B cell (primary cell): ENCODE data around the gene PDE11A. TPM values are rescaled to one million over a fixed set of nuclear protein-coding genes. Genes with fewer than 3 reads are reported as not detected.

Source experiments
- ATAC-seq: fragments of 200-7000 bp; cut with Tn5 transposase; one replicate; pipeline ENCODE4 v1.10.0; 2021; ENCODE audit warnings: low read depth, mild to moderate bottlenecking, moderate number of reproducible peaks, moderate library complexity
- CTCF ChIA-PET: fragments of 350-600 bp; sonication (Branson Sonifier 250); formaldehyde crosslinking; loops from one replicate; lab custom pipeline; 2021; ENCODE audit warnings: antibody characterized with exemption, inconsistent platforms; lab: Charles Lee
- POLR2A ChIA-PET: fragments of 350-600 bp; sonication (Branson Sonifier 250); formaldehyde crosslinking; loops from one replicate; lab custom pipeline; 2021; ENCODE audit warnings: antibody characterized with exemption; lab: Charles Lee
- DNase-seq: peaks from one replicate; pipeline ENCODE4 v3.0.0; 2013
- H2AFZ ChIP-seq: 2 replicates; pipeline ENCODE4 v1.6.1; 2012; ENCODE audit warnings: mild to moderate bottlenecking, low read depth, low read length; ENCODE audit not compliant: insufficient read depth, poor library complexity, severe bottlenecking
- H3K27ac ChIP-seq, 2 donors: 1 replicate in 1 of 2; 2 replicates in 1 of 2; pipeline ENCODE4 v1.5.1; 2012 to 2013; ENCODE audit warnings: low read length in 2 of 2, mild to moderate bottlenecking in 2 of 2, moderate library complexity in 1 of 2
- H3K27me3 ChIP-seq, 4 experiments: fragments of 200-600 bp in 1 of 4; sonication (generic) in 1 of 4; replicated peaks in 1 of 4; 1 replicate in 2 of 4; 2 replicates in 2 of 4; pipeline versions ENCODE4 v1.6.1 to v1.7.0; 2013 to 2016; ENCODE audit warnings: low read length in 3 of 4, mild to moderate bottlenecking in 2 of 4, mixed read lengths in 1 of 4, moderate library complexity in 1 of 4; ENCODE audit not compliant: insufficient read depth in 4 of 4, control insufficient read depth in 3 of 4; ENCODE audit errors: control extremely low read depth in 1 of 4
- H3K36me3 ChIP-seq, 2 experiments: replicated peaks in 1 of 2; 1 replicate in 1 of 2; 2 replicates in 1 of 2; pipeline versions ENCODE4 v1.6.1 to v1.7.1; 2013; ENCODE audit warnings: low read length in 1 of 2; ENCODE audit not compliant: insufficient read depth in 2 of 2, control insufficient read depth in 1 of 2; ENCODE audit errors: control extremely low read depth in 1 of 2, extremely low read depth in 1 of 2
- H3K4me1 ChIP-seq, 2 donors: fragments of 200-600 bp in 1 of 2; sonication (generic) in 1 of 2; 1 replicate in 1 of 2; 2 replicates in 1 of 2; pipeline versions ENCODE4 v1.5.1 to v1.6.1; 2013 to 2017; ENCODE audit warnings: low read length in 2 of 2; ENCODE audit not compliant: control insufficient read depth in 2 of 2, insufficient read depth in 2 of 2
- H3K4me2 ChIP-seq: replicated peaks from 2 replicates; pipeline ENCODE3; 2012; ENCODE audit warnings: mild to moderate bottlenecking, low read depth, low read length; ENCODE audit not compliant: poor library complexity, severe bottlenecking
- H3K4me3 ChIP-seq, 5 experiments: fragments of 200-600 bp in 1 of 5; sonication (generic) in 1 of 5; 1 replicate in 3 of 5; 2 replicates in 2 of 5; pipeline versions ENCODE4 v1.5.1 to v1.7.0; 2011 to 2016; ENCODE audit warnings: low read length in 4 of 5, mild to moderate bottlenecking in 4 of 5, low read depth in 2 of 5, control low read depth in 1 of 5, moderate library complexity in 1 of 5; ENCODE audit not compliant: insufficient read depth in 1 of 5; ENCODE audit errors: control extremely low read depth in 1 of 5, extremely low read depth in 1 of 5
- H3K79me2 ChIP-seq: fragments of 200-600 bp; sonication (generic); one replicate; pipeline ENCODE4 v1.6.0; 2016; ENCODE audit warnings: low read length; ENCODE audit not compliant: control insufficient read depth, insufficient read depth
- H3K9ac ChIP-seq: fragments of 200-600 bp; sonication (generic); 2 replicates; pipeline ENCODE4 v1.6.1; 2017; ENCODE audit warnings: mild to moderate bottlenecking, low read length, moderate library complexity
- H3K9me3 ChIP-seq, 3 donors: one replicate each; pipeline versions ENCODE4 v1.6.1 to v1.7.1; 2013; ENCODE audit warnings: low read length in 2 of 3; ENCODE audit not compliant: control insufficient read depth in 2 of 3, insufficient read depth in 1 of 3; ENCODE audit errors: control extremely low read depth in 1 of 3
- H4K20me1 ChIP-seq: 2 replicates; pipeline ENCODE4 v1.6.0; 2012; ENCODE audit warnings: mild to moderate bottlenecking, low read length; ENCODE audit not compliant: insufficient read depth, control insufficient read depth, poor library complexity, severe bottlenecking
- H3K27ac Mint-ChIP-seq: one replicate; pipeline ENCODE4 v1.8.0; 2021; ENCODE audit warnings: mixed read lengths
- H3K27me3 Mint-ChIP-seq: one replicate; pipeline ENCODE4 v1.8.0; 2021; ENCODE audit warnings: mixed read lengths
- H3K4me1 Mint-ChIP-seq: one replicate; pipeline ENCODE4 v1.8.0; 2021; ENCODE audit warnings: mixed read lengths
- H3K4me3 Mint-ChIP-seq: one replicate; pipeline ENCODE4 v1.8.0; 2021; ENCODE audit warnings: mixed read lengths
- H3K9me3 Mint-ChIP-seq: one replicate; pipeline ENCODE4 v1.8.0; 2022; ENCODE audit warnings: mixed read lengths; ENCODE audit not compliant: insufficient read depth
- CTCF ChIP-seq: fragments of 200-600 bp; IDR thresholded peaks from one replicate; pipeline ENCODE4 v1.8.0; 2022; ENCODE audit warnings: antibody characterized with exemption, mild to moderate bottlenecking
- EZH2 ChIP-seq: IDR thresholded peaks from 2 replicates; pipeline ENCODE4 v1.6.1; 2012; ENCODE audit warnings: borderline replicate concordance, low read depth, mild to moderate bottlenecking, moderate library complexity, low read length; ENCODE audit not compliant: insufficient read depth, poor library complexity, severe bottlenecking
- WGBS: methylation state at CpG from one replicate; pipeline ENCODE4 v1.1.5; 2013; ENCODE audit warnings: missing lambda C conversion rate; ENCODE audit not compliant: insufficient coverage; 5-methylcytosine and 5-hydroxymethylcytosine counted together
- intact Hi-C: fragments of 100-400 bp; cut with micrococcal nuclease; formaldehyde crosslinking; loops from one replicate; pipeline ENCODE4 v1.10.0; 2022
- polyA plus RNA-seq: library from polyadenylated mRNA; depleted of rRNA; stranded (reverse); fragments of >200 nt; gene quantifications from 2 replicates; pipeline ENCODE4 v1.2.3, GENCODE V29; 2012
- total RNA-seq, 2 donors: library from RNA; stranded (reverse); fragments of 120-200 nt in 1 of 2; gene quantifications; 1 replicate in 1 of 2; 2 replicates in 1 of 2; pipeline versions ENCODE4 v1.2.3 to v1.2.4, GENCODE V29; 2013 to 2022

PDE11A gene
- total and polyA plus RNA-seq, 2 donors (not counting 1 experiment from before 2014, with no cell fraction given): 0.25 TPM; not detected in 1

DNA sequence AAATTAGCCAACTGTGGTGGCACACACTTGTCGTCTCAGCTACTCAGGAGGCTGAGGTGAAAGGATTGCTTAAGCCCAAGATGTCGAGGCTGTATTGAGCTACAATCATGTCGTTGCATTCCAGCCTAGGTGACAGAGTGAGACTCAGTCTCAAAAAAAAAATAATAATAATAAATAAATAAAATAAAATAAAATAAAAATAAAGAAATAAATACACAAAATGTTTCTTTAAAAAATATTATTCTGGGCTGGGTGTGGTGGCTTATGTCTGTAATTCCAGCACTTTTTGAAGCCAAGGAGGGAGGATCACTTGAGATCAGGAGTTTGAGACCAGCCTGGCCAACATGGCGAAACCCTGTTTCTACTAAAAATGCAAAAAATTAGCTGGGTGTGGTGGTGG lies 407.2 kb downstream of the PDE11A start:
- Histone ChIP-seq H3K4me1 (no peaks in the 10 kb centered on the region), H2AFZ (no peak overlapping the region), H3K9ac (no peak overlapping the region), H3K27me3 (no peaks in the 10 kb centered on the region), H4K20me1 (no peaks in the 10 kb centered on the region), H3K4me2 (no peak overlapping the region), H3K9me3 (no peaks in the 10 kb centered on the region), H3K4me3 (no peak overlapping the region), H3K36me3 (no peaks in the 10 kb centered on the region), H3K79me2 (no peaks in the 10 kb centered on the region), H3K27ac (no peak overlapping the region)
- H3K27ac Mint-ChIP-seq: no peak overlapping the region
- TF ChIP-seq CTCF (no peak), EZH2 (no peak)
- no peaks in the 10 kb centered on the region for H3K9me3 Mint-ChIP-seq
- ChIA-PET POLR2A (no interaction called here), CTCF (no interaction called here)
- intact Hi-C loops: no loop called here
- no peaks in the 10 kb centered on the region for H3K27me3 Mint-ChIP-seq
- no peak overlapping the region for H3K4me3 Mint-ChIP-seq
- H3K4me1 Mint-ChIP-seq: no peaks in the 10 kb centered on the region
- DNase-seq: no peak
- WGBS: no CpG with 5 or more reads among the region's 4 CpGs
- no peak for ATAC-seq

DNA sequence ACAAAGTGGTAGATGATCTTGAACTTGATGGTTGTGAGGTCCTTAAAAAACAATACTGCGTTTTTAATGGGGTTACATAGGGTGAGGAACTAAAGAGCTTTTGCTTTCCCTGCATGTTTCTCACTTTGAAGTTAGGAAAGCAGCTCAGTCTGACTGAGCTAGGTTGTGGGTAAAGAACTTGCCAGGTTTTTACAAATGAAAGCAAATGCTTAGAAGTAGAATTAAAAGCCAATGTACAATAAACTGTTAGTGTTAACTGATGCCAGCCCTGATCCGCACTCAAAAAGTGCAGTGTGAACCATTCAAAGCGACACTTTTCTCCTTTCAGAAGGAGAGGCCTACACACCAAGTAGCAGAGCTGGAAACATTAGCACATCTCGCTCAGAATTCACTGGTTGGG lies 409.7 kb downstream of the PDE11A start:
- no peaks in the 10 kb centered on the region for H3K27me3 Mint-ChIP-seq
- no peaks in the 10 kb centered on the region for H3K4me1 ChIP-seq
- no peaks in the 10 kb centered on the region for H4K20me1 ChIP-seq
- CTCF ChIA-PET: no interaction called here
- no peak overlapping the region for H3K4me3 ChIP-seq
- H3K79me2 ChIP-seq: no peaks in the 10 kb centered on the region
- no peaks in the 10 kb centered on the region for H3K9me3 ChIP-seq
- H3K9ac ChIP-seq: no peak overlapping the region
- H3K27ac ChIP-seq: no peak overlapping the region
- no peaks in the 10 kb centered on the region for H3K9me3 Mint-ChIP-seq
- POLR2A ChIA-PET: no interaction called here
- H3K36me3 ChIP-seq: no peaks in the 10 kb centered on the region
- no peak overlapping the region for H3K4me3 Mint-ChIP-seq
- H3K27ac Mint-ChIP-seq: no peak overlapping the region
- intact Hi-C loops: no loop called here
- no peak for DNase-seq
- WGBS: 96% methylated on average over 3 of the region's 4 CpGs
- H3K27me3 ChIP-seq: no peaks in the 10 kb centered on the region
- no peak overlapping the region for H3K4me2 ChIP-seq
- ATAC-seq: no peak
- no peak overlapping the region for H2AFZ ChIP-seq
- no peak for TF ChIP-seq CTCF
- TF ChIP-seq EZH2: no peak
- no peaks in the 10 kb centered on the region for H3K4me1 Mint-ChIP-seq
